GM19395 (cell line): ENCODE measurements around the gene FGD6.

Experiments used
- ATAC-seq: cut with Tn5 transposase; IDR thresholded peaks from one replicate; pipeline ENCODE4 v1.9.1; 2021; ENCODE audit warnings: mild to moderate bottlenecking, moderate library complexity; ENCODE audit not compliant: unreplicated experiment

Gene FGD6

GRCh38 chr12:95034750-95035149 is 182.5 kb downstream of the FGD6 start:
- ATAC-seq: no peak
